ENCODE measurements around the gene ADAT2.

DNA sequence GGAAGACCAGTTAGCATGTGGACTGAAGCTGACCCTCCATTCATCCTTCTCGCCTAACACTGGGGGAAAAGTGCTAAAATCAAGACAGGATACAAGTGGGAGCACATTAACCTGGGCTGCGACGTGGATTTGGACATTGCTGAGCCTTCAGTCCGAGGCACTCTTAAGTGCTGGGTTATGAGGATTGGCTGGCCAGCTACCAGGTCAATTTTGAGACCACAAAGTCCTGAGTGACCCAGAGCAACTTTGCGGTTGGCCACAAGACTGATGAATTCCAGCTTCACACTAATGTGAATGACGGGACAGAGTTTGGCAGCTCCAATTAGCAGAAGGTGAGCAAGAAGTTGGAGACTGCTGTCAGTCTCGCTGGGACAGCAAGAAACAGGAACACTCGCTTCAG, 40.3 kb upstream of the ADAT2 start:
- TF ChIP-seq YY1 (IDR thresholded peaks at IDR 0.05; ENCODE audit: low read depth) (no peak), NRF1 (IDR thresholded peaks at IDR 0.05; ENCODE audit: low read depth, low read length) (no peak), RFX5 (IDR thresholded peaks at IDR 0.05; ENCODE audit: low read length) (no peak), EZH2phosphoT487 (IDR thresholded peaks at IDR 0.05; ENCODE audit: borderline replicate concordance, low read depth) (no peak), SMC3 (IDR thresholded peaks at IDR 0.05; ENCODE audit: low read depth, low read length) (no peak), RAD21 (IDR thresholded peaks at IDR 0.05; ENCODE audit: low read length) (no peak)
- TF ChIP-seq, protein P1, sequence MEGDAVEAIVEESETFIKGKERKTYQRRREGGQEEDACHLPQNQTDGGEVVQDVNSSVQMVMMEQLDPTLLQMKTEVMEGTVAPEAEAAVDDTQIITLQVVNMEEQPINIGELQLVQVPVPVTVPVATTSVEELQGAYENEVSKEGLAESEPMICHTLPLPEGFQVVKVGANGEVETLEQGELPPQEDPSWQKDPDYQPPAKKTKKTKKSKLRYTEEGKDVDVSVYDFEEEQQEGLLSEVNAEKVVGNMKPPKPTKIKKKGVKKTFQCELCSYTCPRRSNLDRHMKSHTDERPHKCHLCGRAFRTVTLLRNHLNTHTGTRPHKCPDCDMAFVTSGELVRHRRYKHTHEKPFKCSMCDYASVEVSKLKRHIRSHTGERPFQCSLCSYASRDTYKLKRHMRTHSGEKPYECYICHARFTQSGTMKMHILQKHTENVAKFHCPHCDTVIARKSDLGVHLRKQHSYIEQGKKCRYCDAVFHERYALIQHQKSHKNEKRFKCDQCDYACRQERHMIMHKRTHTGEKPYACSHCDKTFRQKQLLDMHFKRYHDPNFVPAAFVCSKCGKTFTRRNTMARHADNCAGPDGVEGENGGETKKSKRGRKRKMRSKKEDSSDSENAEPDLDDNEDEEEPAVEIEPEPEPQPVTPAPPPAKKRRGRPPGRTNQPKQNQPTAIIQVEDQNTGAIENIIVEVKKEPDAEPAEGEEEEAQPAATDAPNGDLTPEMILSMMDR (IDR thresholded peaks at IDR 0.05) = no peak
